H1 (cell line): ENCODE data around the gene ABCA13. TPM values are rescaled to one million over a fixed set of nuclear protein-coding genes. Genes with fewer than 3 reads are reported as not detected.

Experiments used
- CTCF ChIA-PET: fragments of 300-600 bp; sonication (Branson Sonifier 250); formaldehyde crosslinking; loops from one replicate; lab custom pipeline; 2021; ENCODE audit not compliant: partially characterized antibody; lab: Charles Lee
- POLR2A ChIA-PET: fragments of 300-600 bp; sonication (Branson Sonifier 250); formaldehyde crosslinking; loops from one replicate; lab custom pipeline; 2021; ENCODE audit warnings: inconsistent platforms; ENCODE audit not compliant: partially characterized antibody; lab: Charles Lee
- DNase-seq, 2 experiments: peaks; one replicate each; pipeline versions ENCODE4 v3.0.0 to v3.0.0-alpha.2; 2010 to 2022; ENCODE audit warnings: low spot score in 2 of 2, low read depth in 1 of 2, mixed read lengths in 1 of 2
- FAIRE-seq: peaks from 2 replicates; lab custom pipeline; 2011; peaks lifted over from hg19 to GRCh38; lab: Jason Lieb, UNC
- H2AFZ ChIP-seq: 2 replicates; pipeline ENCODE4 v1.8.1; 2012; ENCODE audit warnings: low read length, inconsistent platforms
- H2AK5ac ChIP-seq: 2 replicates; pipeline ENCODE4 v1.6.1; 2013; ENCODE audit warnings: low read depth, low read length
- H2BK120ac ChIP-seq: replicated peaks from 2 replicates; pipeline ENCODE3; 2013; ENCODE audit warnings: low read depth, low read length, inconsistent platforms
- H2BK12ac ChIP-seq: 2 replicates; pipeline ENCODE4 v1.6.1; 2013; ENCODE audit warnings: low read depth, low read length
- H2BK15ac ChIP-seq: 2 replicates; pipeline ENCODE4 v1.6.1; 2013; ENCODE audit warnings: low read length
- H2BK20ac ChIP-seq: 2 replicates; pipeline ENCODE4 v1.6.1; 2013; ENCODE audit warnings: low read length
- H2BK5ac ChIP-seq: 2 replicates; pipeline ENCODE4 v1.6.1; 2013; ENCODE audit warnings: low read depth, low read length
- H3K14ac ChIP-seq: 2 replicates; pipeline ENCODE4 v1.6.1; 2013; ENCODE audit warnings: inconsistent platforms; ENCODE audit not compliant: insufficient read length
- H3K18ac ChIP-seq: 2 replicates; pipeline ENCODE4 v1.6.1; 2013; ENCODE audit warnings: low read length; ENCODE audit errors: extremely low read depth
- H3K23ac ChIP-seq: 2 replicates; pipeline ENCODE4 v1.6.1; 2013; ENCODE audit warnings: inconsistent platforms; ENCODE audit not compliant: insufficient read length
- H3K23me2 ChIP-seq: 2 replicates; pipeline ENCODE4 v1.6.1; 2013; ENCODE audit warnings: low read depth, low read length
- H3K27ac ChIP-seq: 2 replicates; pipeline ENCODE4 v1.6.1; 2011; ENCODE audit warnings: low read depth, low read length, inconsistent platforms
- H3K27me3 ChIP-seq, 4 experiments: replicated peaks in 1 of 4; 1 replicate in 1 of 4; 2 replicates in 3 of 4; pipeline versions ENCODE4 v1.6.1 to v1.8.1; 2011 to 2013; ENCODE audit warnings: low read length in 3 of 4, mild to moderate bottlenecking in 3 of 4, inconsistent platforms in 2 of 4, mixed read lengths in 2 of 4, moderate library complexity in 1 of 4; ENCODE audit not compliant: control insufficient read depth in 3 of 4, insufficient read depth in 3 of 4; ENCODE audit errors: extremely low read depth in 1 of 4
- H3K36me3 ChIP-seq, 4 experiments: 2 replicates each; pipeline versions ENCODE4 v1.6.1 to v1.8.1; 2011 to 2013; ENCODE audit warnings: mild to moderate bottlenecking in 4 of 4, low read length in 3 of 4, moderate library complexity in 2 of 4, control low read depth in 1 of 4, inconsistent platforms in 1 of 4; ENCODE audit not compliant: insufficient read depth in 4 of 4, control insufficient read depth in 2 of 4
- H3K4ac ChIP-seq: replicated peaks from 2 replicates; pipeline ENCODE3; 2013; ENCODE audit warnings: low read length, low read depth, mixed read lengths, inconsistent platforms; ENCODE audit not compliant: insufficient read length
- H3K4me1 ChIP-seq, 4 experiments: replicated peaks in 1 of 4; 1 replicate in 1 of 4; 2 replicates in 3 of 4; pipeline versions ENCODE4 v1.6.1 to v1.8.1; 2011 to 2013; ENCODE audit warnings: low read length in 3 of 4, inconsistent platforms in 2 of 4, mixed read lengths in 1 of 4; ENCODE audit not compliant: insufficient read depth in 4 of 4, control insufficient read depth in 3 of 4
- H3K4me2 ChIP-seq, 2 experiments: 2 replicates each; pipeline versions ENCODE4 v1.6.1 to v1.8.1; 2011 to 2013; ENCODE audit warnings: low read depth in 2 of 2, low read length in 2 of 2, control low read depth in 1 of 2, inconsistent platforms in 1 of 2, mild to moderate bottlenecking in 1 of 2; ENCODE audit not compliant: insufficient read depth in 1 of 2
- H3K4me3 ChIP-seq, 4 experiments: fragments of 200-600, 300-600 bp in 1 of 4; sonication (generic), shearing (Covaris generic), sonication (Bioruptor Twin) in 1 of 4; 2 replicates each; pipeline versions ENCODE4 v1.5.1 to v1.8.1; 2011 to 2016; ENCODE audit warnings: low read length in 4 of 4, low read depth in 3 of 4, control low read depth in 2 of 4, inconsistent platforms in 2 of 4, mild to moderate bottlenecking in 2 of 4, mixed read lengths in 1 of 4, moderate library complexity in 1 of 4; ENCODE audit not compliant: insufficient read depth in 2 of 4; ENCODE audit errors: extremely low read depth in 1 of 4
- H3K56ac ChIP-seq: replicated peaks from 2 replicates; pipeline ENCODE3; 2013; ENCODE audit warnings: low read depth, mild to moderate bottlenecking, mixed read lengths, low read length, inconsistent platforms; ENCODE audit not compliant: insufficient read length
- H3K79me1 ChIP-seq: 2 replicates; pipeline ENCODE4 v1.6.1; 2013; ENCODE audit warnings: low read depth, low read length, control low read depth
- H3K79me2 ChIP-seq, 2 experiments: 2 replicates each; pipeline versions ENCODE4 v1.6.1 to v1.8.1; 2012 to 2013; ENCODE audit warnings: low read length in 2 of 2, mild to moderate bottlenecking in 2 of 2, inconsistent platforms in 1 of 2; ENCODE audit not compliant: insufficient read depth in 2 of 2, control insufficient read depth in 1 of 2
- H3K9ac ChIP-seq, 4 experiments: replicated peaks in 1 of 4; 1 replicate in 1 of 4; 2 replicates in 3 of 4; pipeline versions ENCODE4 v1.6.1 to v1.8.1; 2011 to 2013; ENCODE audit warnings: low read depth in 3 of 4, low read length in 3 of 4, control low read depth in 2 of 4, mild to moderate bottlenecking in 2 of 4, moderate library complexity in 2 of 4, inconsistent platforms in 1 of 4; ENCODE audit errors: extremely low read depth in 1 of 4
- H3K9me3 ChIP-seq, 2 experiments: 2 replicates each; pipeline versions ENCODE4 v1.6.1 to v1.8.1; 2012 to 2013; ENCODE audit warnings: mild to moderate bottlenecking in 2 of 2, moderate library complexity in 2 of 2, control low read depth in 1 of 2, inconsistent platforms in 1 of 2, low read depth in 1 of 2, low read length in 1 of 2, mixed read lengths in 1 of 2; ENCODE audit not compliant: insufficient read depth in 2 of 2
- H4K20me1 ChIP-seq, 2 experiments: replicated peaks in 1 of 2; 2 replicates each; pipeline versions ENCODE3 to v1.8.1; 2011 to 2013; ENCODE audit warnings: inconsistent platforms in 2 of 2, low read length in 2 of 2, mild to moderate bottlenecking in 1 of 2; ENCODE audit not compliant: insufficient read depth in 2 of 2, control insufficient read depth in 1 of 2
- H4K5ac ChIP-seq: 2 replicates; pipeline ENCODE4 v1.6.1; 2013; ENCODE audit warnings: low read length, low read depth, mixed read lengths, inconsistent platforms; ENCODE audit not compliant: insufficient read length
- H4K8ac ChIP-seq: 2 replicates; pipeline ENCODE4 v1.8.0; 2013; ENCODE audit warnings: mild to moderate bottlenecking, moderate library complexity, low read length, inconsistent platforms; ENCODE audit not compliant: insufficient read depth; ENCODE audit errors: extremely low read depth
- H4K91ac ChIP-seq: replicated peaks from 2 replicates; pipeline ENCODE3; 2013; ENCODE audit warnings: low read length, mixed read lengths, inconsistent platforms; ENCODE audit not compliant: insufficient read length
- CHD1 ChIP-seq: IDR thresholded peaks from 2 replicates; pipeline ENCODE4 v1.6.1; 2012; ENCODE audit warnings: low read depth, low read length, improper control_type of control experiment
- GTF2F1 ChIP-seq: IDR thresholded peaks from 2 replicates; pipeline ENCODE4 v1.6.1; 2012; ENCODE audit warnings: low read depth, low read length, improper control_type of control experiment, borderline replicate concordance
- KDM1A ChIP-seq: fragments of 200-600, 300-600 bp; sonication (generic); IDR thresholded peaks from 2 replicates; pipeline ENCODE4 v1.7.1; 2016; ENCODE audit warnings: mild to moderate bottlenecking, low read length, borderline replicate concordance
- MAFK ChIP-seq: IDR thresholded peaks from 2 replicates; pipeline ENCODE4 v1.6.1; 2012; ENCODE audit warnings: low read depth, mild to moderate bottlenecking, improper control_type of control experiment, low read length
- NRF1 ChIP-seq: IDR thresholded peaks from 2 replicates; pipeline ENCODE4 v1.6.1; 2011; ENCODE audit warnings: mild to moderate bottlenecking, low read depth, low read length, improper control_type of control experiment
- TEAD4 ChIP-seq: IDR thresholded peaks from 2 replicates; pipeline ENCODE4 v1.6.1; 2012; ENCODE audit warnings: low read depth, low read length, inconsistent platforms, mixed read lengths
- YY1 ChIP-seq: IDR thresholded peaks from 2 replicates; pipeline ENCODE4 v1.6.1; 2011; ENCODE audit warnings: low read depth, mild to moderate bottlenecking, low read length
- WGBS, 2 experiments: shearing (Covaris generic) in 1 of 2; methylation state at CpG; one replicate each; pipeline versions ENCODE4 v1.1.6 to v1.1.7; 2013 to 2015; ENCODE audit warnings: low lambda C conversion rate in 2 of 2, mixed read lengths in 2 of 2, inconsistent platforms in 1 of 2, low coverage in 1 of 2, missing lambda C conversion rate in 1 of 2; ENCODE audit not compliant: insufficient replicate concordance in 2 of 2, insufficient coverage in 1 of 2, insufficient read length in 1 of 2; ENCODE audit errors: extremely low coverage in 1 of 2, missing lambda C conversion rate in 1 of 2; 5-methylcytosine and 5-hydroxymethylcytosine counted together
- polyA plus RNA-seq, 7 experiments: library from polyadenylated mRNA; depleted of rRNA in 3 of 7; stranded (reverse) in 5 of 7; unstranded in 2 of 7; fragments of >200 nt in 5 of 7; fragments of 200-250 nt in 2 of 7; gene quantifications; 1 replicate in 5 of 7; 2 replicates in 1 of 7; 4 replicates in 1 of 7; pipeline versions ENCODE4 v1.2.1 to v1.2.3, GENCODE V29; 2011 to 2013; ENCODE audit warnings: missing spikeins in 2 of 7, mixed read lengths in 2 of 7
- total RNA-seq: library from RNA; stranded (reverse); fragmentation: NEBNext Ultra II Directional; extraction: Animal tissue kit (Norgen Biotek cat#: 25700); gene quantifications from 2 replicates; pipeline ENCODE4 v1.2.1, GENCODE V29; 2021

Gene ABCA13
- total and polyA plus RNA-seq, 2 of the 8 experiments (the other 6 are each of a cell fraction or from before 2014, with no cell fraction given) = 0.07 to 0.09 TPM

DNA sequence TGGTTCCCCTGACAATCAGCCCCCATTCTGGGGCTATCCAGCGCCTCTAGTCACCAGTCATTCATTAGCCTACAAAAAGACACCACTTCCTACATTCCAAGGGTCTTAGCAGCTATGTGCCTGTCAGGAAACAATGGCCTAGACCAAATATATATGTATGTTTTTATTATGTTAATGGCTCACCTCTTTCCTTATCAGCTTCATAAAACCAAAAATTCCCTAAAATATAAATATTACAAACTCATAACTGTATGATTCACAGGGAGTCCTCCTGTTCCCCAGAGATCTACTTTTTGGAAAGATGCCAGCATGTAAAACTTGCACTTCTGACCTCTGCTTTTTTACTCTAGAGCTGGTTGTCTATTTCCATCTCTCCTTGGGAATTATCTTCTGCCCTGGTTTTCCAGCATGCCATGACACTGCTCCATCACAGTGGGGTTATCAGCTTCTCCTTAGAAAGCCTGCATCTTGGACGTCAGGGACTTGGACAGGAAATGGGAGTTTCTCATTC is 79.2 kb downstream of the ABCA13 start:
- H2BK5ac ChIP-seq = no peak overlapping the region
- whole genome bisulfite sequencing, 2 experiments = 65% methylated on average over 2 of the region's 2 CpGs; no CpG with 5 or more reads in 1 of the 2 experiments
- H3K9me3 ChIP-seq = no peaks in the 10 kb centered on the region
- no peaks in the 10 kb centered on the region; a peak in 1 of 8 replicates for H3K36me3 ChIP-seq
- no peak overlapping the region for H3K4me3 ChIP-seq
- H2BK15ac ChIP-seq = no peak overlapping the region
- H2AK5ac ChIP-seq = no peak overlapping the region
- FAIRE-seq = no peak
- H4K91ac ChIP-seq = no peak overlapping the region
- H3K9ac ChIP-seq = no peak overlapping the region
- H2BK12ac ChIP-seq = no peak overlapping the region
- no peak overlapping the region for H4K5ac ChIP-seq
- ChIA-PET CTCF (no interaction called here), POLR2A (no interaction called here)
- no peak for DNase-seq
- no peak overlapping the region for H2AFZ ChIP-seq
- H3K27ac ChIP-seq = no peak overlapping the region
- H2BK20ac ChIP-seq = no peak overlapping the region
- no peak overlapping the region for H3K18ac ChIP-seq
- H3K79me1 ChIP-seq = no peaks in the 10 kb centered on the region
- H3K14ac ChIP-seq = no peak overlapping the region
- H4K20me1 ChIP-seq = no peaks in the 10 kb centered on the region
- H2BK120ac ChIP-seq = no peak overlapping the region
- no peak overlapping the region for H4K8ac ChIP-seq
- no peaks in the 10 kb centered on the region for H3K79me2 ChIP-seq
- H3K27me3 ChIP-seq = no peaks in the 10 kb centered on the region
- no peak overlapping the region for H3K56ac ChIP-seq
- no peak overlapping the region for H3K4me2 ChIP-seq
- H3K4ac ChIP-seq = no peak overlapping the region
- H3K23ac ChIP-seq = no peak overlapping the region
- no peaks in the 10 kb centered on the region for H3K23me2 ChIP-seq
- H3K4me1 ChIP-seq = peaks cover 0 to 12% (median 2%) of the 10 kb centered on the region in 4 experiments; a peak in 3 of 7 replicates
- no peak for TF ChIP-seq TEAD4
- no peak for TF ChIP-seq KDM1A
- no peak for TF ChIP-seq GTF2F1
- TF ChIP-seq YY1 = no peak
- no peak for TF ChIP-seq MAFK
- TF ChIP-seq CHD1 = no peak
- no peak for TF ChIP-seq NRF1
